SJCRH30 (cell line): ENCODE results near the gene SLC6A14. TPM values are rescaled to one million over a fixed set of nuclear protein-coding genes. Genes with fewer than 3 reads are reported as not detected.

Experiments used
- total RNA-seq: library from RNA; depleted of rRNA; stranded (reverse); fragments of >200 nt; shearing (Covaris generic); gene quantifications from 2 replicates; pipeline ENCODE4 v1.2.3, GENCODE V29; 2014; rRNA removed

Gene SLC6A14
- total RNA-seq, 1 experiment from 2014 or later, result not detected

Other genes with a start within 250 kb of the SLC6A14 start
- gene CT83, start 26.4 kb downstream of the SLC6A14 start, total RNA-seq, result not detected in 2 replicates